ENCODE measurements around the gene TCF7L2.

The TCF7L2 gene

DNA sequence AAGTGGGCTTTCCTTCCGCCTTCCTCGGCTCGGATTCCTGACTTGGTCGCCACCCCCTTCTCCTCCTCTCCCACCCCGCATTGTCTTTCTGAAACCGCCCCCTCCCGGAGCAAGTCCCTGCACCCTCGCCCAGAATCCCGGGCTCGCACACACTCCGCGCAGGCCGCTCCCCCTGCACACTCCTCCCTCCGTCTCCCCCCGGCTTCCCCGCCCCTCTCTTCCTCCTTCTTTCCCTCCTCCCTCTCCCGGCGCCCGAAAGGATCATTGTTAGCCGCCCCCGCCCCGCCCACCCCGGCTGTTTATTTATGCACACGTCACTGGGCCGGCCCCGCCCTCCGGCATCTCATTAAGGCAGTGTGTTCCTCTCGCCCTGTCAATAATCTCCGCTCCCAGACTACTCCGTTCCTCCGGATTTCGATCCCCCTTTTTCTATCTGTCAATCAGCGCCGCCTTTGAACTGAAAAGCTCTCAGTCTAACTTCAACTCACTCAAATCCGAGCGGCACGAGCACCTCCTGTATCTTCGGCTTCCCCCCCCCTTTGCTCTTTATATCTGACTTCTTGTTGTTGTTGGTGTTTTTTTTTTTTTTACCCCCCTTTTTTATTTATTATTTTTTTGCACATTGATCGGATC is at the start of gene TCF7L2:
TCF7L2 (plus strand) TSS at position 373 of the 633 bp plus-strand sequence. CDS start 510 bp downstream, outside the sequence.
- DNase-seq (ENCODE audit: low read depth): peak; percentile 78

DNA sequence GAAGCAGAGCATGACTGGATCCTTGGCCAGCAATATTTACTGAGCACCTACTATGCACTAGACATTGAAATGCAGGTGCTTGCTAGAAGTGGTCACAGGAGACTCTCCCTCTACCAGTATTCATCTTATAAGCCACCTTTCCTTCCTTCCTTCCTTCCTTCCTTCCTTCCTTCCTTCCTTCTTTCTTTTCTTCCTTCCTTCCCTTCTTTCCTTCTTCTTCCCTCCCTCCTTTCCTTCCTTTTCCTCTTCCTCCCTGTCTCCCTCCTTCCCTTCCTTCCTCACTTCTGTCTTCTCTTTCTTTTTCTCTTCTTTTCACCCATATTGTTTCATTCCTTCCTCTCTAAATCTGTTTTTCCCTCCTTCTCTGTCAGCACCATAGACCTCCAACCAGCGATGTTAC is 47.3 kb upstream of the TCF7L2 start:
- DNase-seq (ENCODE audit: low read depth): no peak

DNA sequence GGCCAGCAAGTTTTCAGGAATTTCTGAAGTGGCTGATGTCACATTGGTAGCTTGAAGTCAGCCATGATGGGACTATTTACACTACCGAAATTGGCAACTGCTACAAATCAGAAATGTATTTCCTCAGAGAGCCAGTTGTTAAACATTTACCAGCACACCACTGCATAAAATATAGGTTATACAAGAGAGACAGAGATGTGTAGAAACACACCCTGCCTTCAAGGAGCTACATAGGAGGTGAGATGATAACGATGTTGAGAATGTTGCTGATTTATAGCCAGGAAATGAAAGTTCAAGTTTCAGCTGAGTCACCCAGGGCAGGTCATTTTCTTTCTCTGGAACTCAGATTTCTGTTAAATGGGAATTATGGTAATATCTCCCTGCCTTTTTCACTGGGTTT is 46.0 kb upstream of the TCF7L2 start:
- DNase-seq (ENCODE audit: low read depth): no peak

DNA sequence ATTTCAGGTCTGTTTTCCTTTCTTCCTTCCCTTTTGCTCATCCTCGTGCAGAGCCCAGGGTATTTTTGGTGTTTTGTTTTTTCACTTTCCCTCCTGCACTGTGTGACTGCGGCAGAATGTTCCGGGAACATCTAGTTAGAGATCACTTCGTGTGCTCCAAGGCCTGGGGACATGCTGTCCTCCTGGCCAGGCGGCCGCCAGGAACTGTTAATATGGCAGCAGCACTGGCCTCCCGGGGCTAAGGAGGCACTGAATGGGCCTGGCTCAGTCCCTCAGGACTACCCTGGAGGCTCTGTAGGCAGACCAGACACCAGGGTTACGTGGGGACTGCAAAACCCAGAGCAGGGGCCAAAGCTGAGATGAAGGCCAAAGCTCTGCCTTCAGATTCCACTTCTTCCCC is 43.1 kb upstream of the TCF7L2 start:
- no peak for DNase-seq (ENCODE audit: low read depth)

DNA sequence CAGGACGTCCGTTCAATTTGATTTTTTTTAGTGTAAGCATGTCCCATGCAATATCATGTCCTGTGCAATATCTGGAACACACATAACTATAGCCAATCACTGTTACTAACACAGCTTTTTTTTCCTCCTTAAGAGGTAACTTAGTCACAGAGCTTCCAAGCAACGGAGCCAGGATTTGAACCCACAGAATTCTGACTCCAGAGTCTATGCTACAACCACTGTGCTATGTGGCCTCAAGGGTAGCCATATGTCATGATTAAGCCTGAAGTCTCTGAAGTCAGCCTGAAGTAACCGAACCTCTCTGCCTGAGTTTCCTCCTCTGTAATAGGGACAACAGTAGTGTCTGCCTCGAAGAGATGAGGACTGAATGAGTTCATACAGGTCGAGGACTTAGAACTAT is 42.2 kb upstream of the TCF7L2 start:
- DNase-seq (ENCODE audit: low read depth): no peak

DNA sequence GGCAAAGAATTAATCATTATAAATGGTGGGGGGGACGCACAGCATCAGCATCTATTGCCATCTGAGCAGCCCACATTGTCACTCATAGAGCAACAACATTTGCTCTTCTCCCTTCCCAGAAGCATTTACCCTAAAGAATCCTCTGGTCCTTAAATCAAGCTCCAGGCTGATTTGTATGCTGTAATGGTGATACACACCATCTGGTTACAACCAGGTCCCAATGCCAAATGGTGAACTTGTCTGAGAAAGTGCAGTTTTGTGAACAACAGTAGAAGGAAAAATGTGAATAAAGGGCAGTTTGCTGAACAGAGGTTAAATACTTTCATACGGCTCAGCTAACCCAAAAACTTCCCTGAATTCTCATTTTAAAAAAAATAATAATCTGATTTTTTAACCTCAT is 38.8 kb upstream of the TCF7L2 start:
- no peak for DNase-seq (ENCODE audit: low read depth)

DNA sequence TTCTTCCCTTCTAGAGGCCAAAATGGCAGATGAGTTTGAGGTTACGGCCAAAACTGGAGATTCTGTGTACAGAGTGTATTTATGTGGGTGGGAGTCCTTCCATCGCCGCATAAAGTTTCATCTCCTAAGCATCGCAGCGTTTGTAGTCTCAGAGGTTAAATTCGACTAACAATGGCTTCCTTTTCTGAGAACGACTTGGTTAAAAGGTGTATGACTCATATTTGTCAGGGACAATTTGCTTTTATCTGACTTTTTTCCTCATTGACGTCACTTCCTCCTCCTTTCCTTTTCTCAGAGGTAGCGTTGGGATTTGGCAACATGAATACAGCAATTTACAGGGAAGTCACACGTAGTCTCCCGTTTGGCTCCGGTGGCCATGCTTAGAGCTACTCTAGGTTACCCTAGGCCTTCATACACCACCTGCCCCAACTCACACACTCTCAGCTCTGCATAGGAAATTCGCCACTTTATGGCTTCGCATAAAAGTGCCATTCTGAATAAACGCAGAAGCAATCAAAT is 37.6 kb upstream of the TCF7L2 start:
- no peak for DNase-seq (ENCODE audit: low read depth)

DNA sequence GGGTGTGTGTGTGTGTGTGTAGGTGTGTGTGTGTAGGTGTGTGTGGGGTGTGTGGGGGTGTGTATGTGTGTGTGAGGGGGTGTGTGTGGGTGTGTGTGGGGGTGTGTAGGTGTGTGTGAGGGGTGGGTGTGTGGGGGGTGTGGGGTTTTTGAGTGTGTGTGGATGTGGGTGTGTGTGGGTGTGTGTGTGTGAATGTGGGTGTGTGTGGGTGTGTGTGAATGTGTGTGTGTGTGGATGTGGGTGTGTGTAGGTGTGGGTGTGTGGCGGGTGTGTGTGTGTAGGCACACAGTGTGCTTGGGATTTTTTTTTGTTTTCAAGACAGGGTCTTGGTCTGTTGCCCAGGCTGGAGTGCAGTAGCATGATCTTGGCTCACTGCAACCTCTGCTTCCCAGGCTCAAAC is 36.8 kb upstream of the TCF7L2 start:
- no peak for DNase-seq (ENCODE audit: low read depth)

DNA sequence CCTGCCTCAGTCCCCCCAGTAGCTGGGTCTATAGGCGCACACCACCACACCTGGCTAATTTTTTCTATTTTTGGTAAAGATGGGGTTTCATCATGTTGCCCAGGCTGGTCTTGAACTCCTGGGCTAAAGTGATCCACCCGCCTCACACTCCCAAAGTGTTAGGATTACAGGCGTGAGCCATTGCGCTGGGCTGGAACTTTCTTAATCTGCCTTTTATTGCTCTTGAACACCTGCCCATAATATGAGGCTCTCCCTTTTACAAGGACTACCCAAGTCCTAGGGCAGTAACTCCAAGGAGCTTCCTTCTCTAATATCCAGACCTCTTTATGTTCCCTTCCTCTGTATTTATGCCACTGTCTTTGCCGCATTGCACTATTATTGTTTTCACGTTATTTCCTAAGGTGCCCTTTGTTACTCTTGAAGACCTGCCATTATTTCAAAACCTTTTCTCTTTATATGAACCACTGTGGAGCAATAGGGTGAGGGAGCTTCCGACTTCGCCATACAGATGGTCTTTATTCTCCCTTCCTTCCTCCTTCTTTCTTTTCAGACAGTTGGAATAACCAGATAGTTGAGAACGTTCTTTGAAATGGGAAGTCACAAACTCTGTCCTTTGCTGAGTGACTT is 36.3 kb upstream of the TCF7L2 start:
- DNase-seq (ENCODE audit: low read depth): no peak

DNA sequence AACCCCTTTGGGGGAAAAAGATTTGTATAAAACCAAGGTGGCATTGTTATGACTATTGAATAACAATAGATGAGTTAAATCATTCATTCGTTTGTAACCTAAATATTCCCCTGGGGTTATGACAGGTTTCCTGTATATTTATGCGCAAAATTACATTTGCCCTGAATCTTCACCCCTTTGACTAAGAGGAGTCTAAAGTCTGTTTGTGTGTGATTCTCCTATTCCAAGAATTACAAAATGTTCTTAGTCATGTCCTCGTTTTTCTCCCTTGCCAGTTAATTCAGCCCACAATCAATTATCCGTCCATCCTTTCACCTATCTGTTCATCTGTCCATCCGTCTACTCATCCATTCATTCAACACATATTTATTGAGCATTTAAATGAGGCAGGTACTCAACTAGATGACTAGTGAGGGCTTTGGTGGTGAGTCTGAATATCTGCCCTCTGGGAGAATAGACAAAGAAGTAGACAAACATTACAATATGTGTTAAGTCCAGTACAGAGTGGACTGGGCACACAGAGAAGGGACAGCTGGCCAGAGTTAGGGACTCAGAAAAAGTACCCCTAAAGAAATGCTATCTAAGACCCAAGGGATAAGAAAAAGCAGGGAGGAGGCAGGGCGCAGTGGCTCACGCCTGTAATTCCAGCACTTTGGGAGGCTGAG is 35.6 kb upstream of the TCF7L2 start:
- no peak for DNase-seq (ENCODE audit: low read depth)

DNA sequence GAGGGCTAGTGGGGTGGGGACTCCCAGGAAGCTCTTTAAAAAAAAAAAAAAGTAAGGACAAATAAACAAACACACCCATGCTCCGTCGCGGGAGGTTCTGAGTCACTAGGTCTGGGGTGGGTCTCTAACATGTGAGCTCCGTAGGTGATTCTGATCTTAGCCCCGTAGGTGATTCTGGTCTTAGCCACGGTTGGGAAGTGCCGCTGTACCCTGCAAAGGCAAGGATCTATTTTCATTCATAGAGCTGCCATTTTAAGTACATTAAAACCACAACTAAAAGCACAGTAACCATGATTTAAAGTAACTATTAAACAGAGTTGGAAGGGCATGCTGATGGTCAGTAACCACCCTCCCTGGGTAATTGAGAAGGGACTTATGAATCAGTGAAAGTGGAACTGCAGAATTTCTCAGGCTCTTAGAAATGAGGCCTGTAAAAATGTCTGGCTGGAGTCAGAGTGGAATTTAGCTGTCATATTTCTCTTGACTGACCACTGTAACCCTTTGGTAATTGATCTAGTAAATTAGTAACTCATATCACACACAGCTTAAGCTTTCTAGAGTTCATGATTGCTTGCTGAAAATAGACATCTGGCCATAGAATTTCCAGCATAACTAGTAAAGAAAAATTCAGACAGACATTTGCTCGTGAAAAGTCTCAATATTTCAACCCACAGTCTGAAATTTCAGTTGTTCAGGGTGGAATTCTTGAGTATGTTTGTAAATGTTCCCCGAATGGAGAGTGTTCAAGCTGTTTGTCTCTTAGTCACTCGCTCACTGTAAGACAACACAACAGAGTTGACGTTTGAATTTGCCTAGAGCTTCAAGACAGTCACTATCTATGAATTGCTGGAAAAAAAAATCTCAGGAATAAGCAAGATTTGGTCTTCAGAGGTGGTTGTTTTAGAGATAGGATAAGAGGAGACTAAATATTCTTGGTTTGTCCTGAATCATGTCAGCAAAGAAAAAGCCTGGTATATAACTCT is 34.2 kb upstream of the TCF7L2 start:
- DNase-seq (ENCODE audit: low read depth): no peak

DNA sequence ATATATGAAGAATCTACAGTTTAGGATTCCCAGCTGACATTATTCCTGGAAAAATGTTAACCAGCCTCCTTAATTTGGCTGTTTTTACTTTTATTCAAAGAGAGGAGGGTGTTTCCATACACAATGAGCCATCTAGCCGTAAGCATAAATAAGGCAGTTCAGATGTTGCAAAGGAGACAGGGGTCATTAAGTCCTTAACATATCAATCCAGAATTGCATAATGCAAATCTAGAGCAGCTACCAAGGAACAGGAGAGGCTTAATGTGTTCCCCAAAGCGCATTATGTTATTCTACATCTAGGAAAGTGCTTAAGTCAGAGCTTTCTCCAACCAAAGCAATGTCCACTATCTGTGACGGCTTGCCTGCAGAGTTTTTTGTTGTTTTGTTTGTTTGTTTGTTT is 32.4 kb upstream of the TCF7L2 start:
- DNase-seq (ENCODE audit: low read depth): no peak

DNA sequence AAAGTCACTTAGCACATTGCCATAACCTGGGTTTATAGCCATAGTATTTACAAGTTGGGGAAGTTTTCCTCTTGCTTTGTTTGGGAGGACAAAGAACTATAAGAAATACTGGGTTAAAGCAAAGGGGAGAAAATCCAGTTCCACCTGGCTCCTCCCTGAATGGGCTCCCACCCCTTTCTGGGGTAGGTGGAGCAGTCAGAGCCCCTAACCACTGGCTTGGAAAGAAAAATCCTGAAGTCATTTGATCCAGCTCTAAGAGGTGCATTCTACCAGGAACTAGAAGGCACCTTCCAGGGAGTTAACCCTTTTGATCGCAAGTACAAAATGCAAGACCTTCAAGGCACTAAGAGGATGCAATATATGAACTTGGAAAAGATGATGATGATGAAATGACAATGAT is 31.3 kb upstream of the TCF7L2 start:
- DNase-seq (ENCODE audit: low read depth): no peak

DNA sequence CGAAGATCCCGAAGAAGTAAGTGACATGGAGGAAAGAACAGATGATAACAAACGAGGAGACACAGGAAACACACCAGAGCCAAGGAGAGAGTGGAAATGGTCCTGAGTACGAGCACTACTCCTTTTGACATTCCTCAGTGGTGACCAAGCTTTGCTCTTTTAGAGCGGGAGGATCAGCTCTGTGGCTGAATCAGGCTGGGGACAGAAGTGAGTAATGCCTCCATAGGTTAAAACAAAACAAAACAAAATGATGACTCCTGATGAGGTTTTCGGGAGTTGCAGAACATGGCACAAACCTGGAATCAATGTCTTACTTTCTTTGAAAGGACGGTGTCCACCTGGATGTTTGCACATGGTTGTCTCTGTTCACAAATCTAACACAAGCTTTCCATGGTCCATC is 30.3 kb upstream of the TCF7L2 start:
- no peak for DNase-seq (ENCODE audit: low read depth)

DNA sequence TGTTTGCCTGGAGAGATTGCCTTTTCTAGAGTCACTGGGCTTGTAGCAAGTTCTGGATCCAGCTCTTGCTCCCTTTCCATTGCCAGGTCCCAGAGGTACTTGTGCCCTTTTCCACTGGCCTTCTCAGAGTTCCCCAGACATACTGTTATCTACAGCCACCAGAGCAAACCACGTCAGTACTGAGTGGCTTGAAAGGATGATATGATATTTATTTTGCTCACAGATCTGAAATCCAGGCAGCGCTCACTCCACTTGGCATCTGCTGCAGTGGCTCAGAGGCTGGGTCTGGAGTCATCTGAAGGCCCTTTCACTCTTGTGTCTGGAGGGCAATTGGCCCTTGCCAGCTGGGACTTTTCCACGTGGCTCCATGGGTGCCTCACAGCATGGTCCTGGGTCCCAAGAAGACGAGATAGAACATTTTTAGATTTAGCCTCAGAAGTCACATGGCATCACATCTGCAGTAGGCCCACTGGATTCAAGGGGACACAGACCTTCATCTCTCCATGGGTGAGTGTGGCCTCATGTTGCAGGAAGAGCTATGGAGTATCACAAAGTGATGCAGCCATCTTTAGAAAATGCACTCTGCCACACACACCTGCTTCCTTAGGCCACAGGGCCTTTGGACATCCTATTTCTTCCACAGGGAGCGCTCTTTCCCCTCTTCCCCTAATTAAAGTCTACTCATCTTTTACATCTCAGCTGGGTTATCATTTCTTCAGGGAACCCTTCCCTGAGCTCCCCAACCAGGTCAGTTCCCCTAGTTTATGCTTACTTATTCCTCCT is 22.9 kb upstream of the TCF7L2 start:
- no peak for DNase-seq (ENCODE audit: low read depth)

DNA sequence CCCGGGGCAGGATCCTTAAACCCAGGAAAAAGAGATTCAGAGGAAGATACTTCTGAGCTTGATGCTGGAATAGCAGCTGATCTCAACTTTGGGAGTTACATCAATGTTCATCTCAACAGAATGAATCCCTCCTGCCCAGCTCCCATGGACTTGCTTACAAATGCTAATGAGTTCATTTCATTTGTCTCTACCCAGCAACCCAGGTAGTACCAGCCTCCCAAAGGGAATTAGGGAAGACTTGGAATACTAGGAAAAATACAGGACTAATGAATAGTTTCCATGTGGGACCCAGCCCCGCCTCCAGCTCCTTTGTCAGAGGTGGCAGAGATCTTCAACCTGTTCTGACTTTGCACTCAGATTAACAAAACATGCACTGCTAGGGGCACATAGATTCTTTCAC is 22.1 kb upstream of the TCF7L2 start:
- no peak for DNase-seq (ENCODE audit: low read depth)

DNA sequence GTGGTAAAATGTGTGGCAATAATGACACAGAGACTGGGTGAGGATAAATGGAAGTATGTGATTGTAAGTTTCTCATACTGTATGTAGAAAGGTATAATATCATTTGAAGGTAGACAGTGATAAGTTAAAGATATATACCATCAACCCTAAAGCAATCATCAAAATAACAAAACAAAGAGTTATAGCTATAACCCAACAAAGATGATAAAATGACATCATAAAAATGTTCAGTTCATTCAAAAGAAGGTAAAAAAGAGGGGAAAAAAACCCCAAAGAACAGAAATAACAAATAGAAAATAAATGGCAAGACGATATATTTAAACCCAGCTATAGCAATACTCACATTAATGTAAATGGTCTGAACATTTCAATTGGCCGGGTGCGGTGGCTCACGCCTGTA is 17.4 kb upstream of the TCF7L2 start:
- no peak for DNase-seq (ENCODE audit: low read depth)

DNA sequence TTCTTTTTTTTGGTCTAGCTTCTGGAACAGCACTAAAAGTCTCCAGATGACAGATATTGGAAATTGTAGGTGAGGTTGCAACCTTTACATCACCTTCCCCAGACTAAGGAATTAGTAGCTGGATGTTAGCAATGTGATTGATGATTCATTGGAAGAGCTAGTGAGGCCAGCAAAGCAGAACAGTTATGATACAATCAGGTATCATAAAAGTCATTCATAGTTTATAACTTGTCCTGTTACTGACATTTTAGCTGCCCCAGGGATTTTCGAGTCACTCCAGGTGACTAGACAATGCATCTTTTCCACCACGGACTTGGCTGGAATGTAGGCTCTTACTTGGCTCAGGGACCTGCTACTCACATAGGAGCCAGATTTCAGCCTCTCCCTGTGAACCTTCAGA is 15.9 kb upstream of the TCF7L2 start:
- no peak for DNase-seq (ENCODE audit: low read depth)

DNA sequence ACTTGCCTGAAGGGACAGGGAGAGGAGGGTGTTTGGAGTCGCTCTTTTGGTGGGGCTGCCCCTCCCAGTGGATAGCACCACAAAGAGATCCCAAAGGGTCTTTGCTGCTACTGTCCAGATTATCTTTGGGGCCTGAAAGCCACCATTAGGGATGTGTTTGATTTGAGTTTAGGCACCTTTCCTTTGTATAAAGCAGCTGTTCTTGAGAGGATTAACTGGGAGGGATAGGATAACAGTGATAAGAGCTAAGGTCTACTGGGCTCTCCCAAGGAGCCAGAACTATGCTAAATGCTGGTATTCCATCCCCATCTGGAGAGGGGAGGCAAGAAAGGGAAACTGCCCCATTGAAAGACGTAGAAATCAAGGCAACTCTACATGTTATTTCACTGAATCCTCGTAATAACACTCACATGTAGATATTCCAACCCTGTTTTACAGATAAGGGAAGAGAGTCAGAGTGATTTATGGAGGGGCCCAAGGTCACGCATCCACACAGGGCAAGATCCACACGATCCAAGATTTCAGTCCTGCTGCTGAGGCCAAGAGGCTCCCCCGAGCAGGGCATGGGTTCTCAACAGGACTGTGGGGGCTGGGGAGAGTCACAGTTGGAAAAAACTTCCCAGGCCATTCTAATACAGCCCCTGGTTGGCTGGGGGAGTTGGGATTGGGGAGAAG is 11.1 kb upstream of the TCF7L2 start:
- no peak for DNase-seq (ENCODE audit: low read depth)

DNA sequence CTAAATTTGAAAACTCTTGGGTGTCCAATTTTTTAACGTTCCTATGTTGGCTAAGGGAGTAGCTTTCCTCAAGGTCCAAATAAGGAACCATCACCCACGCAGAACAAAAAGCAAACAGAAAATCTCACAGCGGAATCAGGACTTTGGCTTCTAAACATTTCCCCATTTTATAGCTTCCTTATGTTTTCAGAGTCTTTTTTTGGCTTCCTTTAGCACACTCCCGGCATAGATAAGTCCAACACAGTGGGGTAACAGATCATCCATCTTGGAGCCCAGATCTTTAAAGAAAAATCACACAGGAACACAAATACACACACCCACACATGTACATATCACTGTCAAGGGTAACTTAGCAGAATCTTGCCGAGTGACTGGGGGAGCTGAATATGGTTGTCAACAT is 4.2 kb upstream of the TCF7L2 start:
- no peak for DNase-seq (ENCODE audit: low read depth)

DNA sequence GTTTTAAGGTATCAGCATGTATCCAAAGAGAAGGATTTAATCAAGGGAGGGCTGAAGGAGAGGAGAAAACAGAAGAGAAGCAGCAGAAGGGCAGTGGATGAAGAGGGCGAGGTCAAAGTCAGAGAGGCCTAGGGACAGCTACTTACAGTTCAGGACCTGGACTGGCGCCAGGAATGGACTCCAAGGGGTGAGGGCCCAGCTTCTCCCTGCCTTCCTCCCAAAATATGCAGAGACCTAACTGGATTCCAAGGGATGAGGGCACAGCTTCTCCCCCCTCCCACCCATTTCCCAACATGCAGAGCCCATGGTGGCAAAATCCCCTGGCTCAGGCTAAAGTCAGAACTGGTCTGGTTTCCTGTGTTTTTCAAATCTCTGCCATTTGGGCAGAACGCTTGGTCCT is 3.4 kb upstream of the TCF7L2 start:
- no peak for DNase-seq (ENCODE audit: low read depth)

Data from CMK (cell line).